ENCODE results near the gene DOK7. TPM values are rescaled to one million over a fixed set of nuclear protein-coding genes. Genes with fewer than 3 reads are reported as not detected.

The DOK7 gene
- total RNA-seq, 1 experiment from 2014 or later: 0.26 TPM

DNA sequence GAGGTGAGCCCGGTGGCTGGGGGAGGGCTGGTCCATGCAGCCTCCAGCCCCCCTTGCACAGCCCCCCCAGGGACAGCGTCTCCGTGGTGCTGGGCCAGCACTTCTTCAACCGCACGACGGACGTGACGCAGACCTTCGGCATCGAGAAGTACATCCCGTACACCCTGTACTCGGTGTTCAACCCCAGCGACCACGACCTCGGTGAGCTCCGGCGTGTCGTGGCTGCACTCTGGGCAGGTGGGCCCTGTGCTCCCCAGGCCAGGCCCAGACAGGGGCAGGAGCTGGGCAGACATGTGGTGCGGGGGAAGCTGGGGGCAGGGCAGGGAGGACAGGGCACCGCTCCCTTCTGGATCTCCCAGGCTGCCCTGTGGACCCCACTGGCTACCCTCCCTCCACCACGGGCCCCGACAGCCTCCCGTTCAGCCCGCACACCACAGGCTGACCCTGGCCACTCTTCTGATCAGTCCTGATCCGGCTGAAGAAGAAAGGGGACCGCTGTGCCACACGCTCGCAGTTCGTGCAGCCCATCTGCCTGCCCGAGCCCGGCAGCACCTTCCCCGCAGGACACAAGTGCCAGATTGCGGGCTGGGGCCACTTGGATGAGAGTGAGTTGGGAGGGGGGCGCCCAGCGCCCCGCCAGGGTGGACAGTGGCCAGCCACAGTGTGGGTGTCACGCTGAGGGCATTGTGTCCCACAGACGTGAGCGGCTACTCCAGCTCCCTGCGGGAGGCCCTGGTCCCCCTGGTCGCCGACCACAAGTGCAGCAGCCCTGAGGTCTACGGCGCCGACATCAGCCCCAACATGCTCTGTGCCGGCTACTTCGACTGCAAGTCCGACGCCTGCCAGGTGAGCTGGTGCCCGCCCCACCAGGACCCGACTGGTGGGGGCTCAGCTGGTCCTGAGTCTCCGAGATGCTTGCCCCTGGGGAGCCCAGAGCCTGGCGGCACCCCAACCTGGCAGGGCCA is 15.4 kb upstream of the DOK7 start:
- no peaks in the 10 kb centered on the region for H3K4me1 Mint-ChIP-seq
- no peaks in the 10 kb centered on the region for H3K36me3 Mint-ChIP-seq (ENCODE audit: insufficient read depth in 1 of 3, low read depth in 3 of 3)
- Histone ChIP-seq H2BK120ac (ENCODE audit: low read depth, low read length, poor library complexity, severe bottlenecking) (no peak overlapping the region), H3K27ac (ENCODE audit: insufficient read length, low read depth, low read length) (no peak overlapping the region), H3K9me3 (ENCODE audit: control insufficient read depth, low read depth, low read length) (no peaks in the 10 kb centered on the region), H4K5ac (ENCODE audit: insufficient read length, low read depth, low read length) (no peak overlapping the region), H2AFZ (ENCODE audit: low read length) (no peak overlapping the region), H3K23ac (ENCODE audit: insufficient read length, low read depth, low read length) (no peak overlapping the region), H2BK15ac (ENCODE audit: low read depth, low read length) (no peak overlapping the region), H3K27me3 (ENCODE audit: insufficient read depth, low read length) (no peaks in the 10 kb centered on the region), H3K79me2 (ENCODE audit: insufficient read depth, low read length) (no peaks in the 10 kb centered on the region), H3K18ac (ENCODE audit: insufficient read length, low read depth, low read length) (no peak overlapping the region), H3K23me2 (ENCODE audit: insufficient read length, low read depth, low read length, poor library complexity, severe bottlenecking) (no peaks in the 10 kb centered on the region), H3K14ac (ENCODE audit: insufficient read depth, low read length) (no peak overlapping the region), H4K91ac (ENCODE audit: insufficient read length, low read depth, low read length) (no peak overlapping the region), H4K20me1 (ENCODE audit: control insufficient read depth, insufficient read depth, insufficient read length) (no peaks in the 10 kb centered on the region), H2AK5ac (ENCODE audit: insufficient read length, low read length) (no peak overlapping the region), H3T11ph (ENCODE audit: low read length) (no peak overlapping the region), H3K4me2 (ENCODE audit: insufficient read depth, insufficient read length, low read length) (no peak overlapping the region), H3K4me1 (ENCODE audit: insufficient read depth, low read length) (no peaks in the 10 kb centered on the region), H3K56ac (ENCODE audit: insufficient read length, low read depth, low read length) (no peak overlapping the region), H3K9ac (ENCODE audit: extremely low read depth, insufficient read length, low read length) (no peak overlapping the region), H2BK5ac (ENCODE audit: insufficient read length, low read length) (no peak overlapping the region), H4K8ac (replicated peaks; ENCODE audit: insufficient read length, low read depth, low read length) (no peak overlapping the region), H3K79me1 (ENCODE audit: insufficient read depth, low read depth, low read length, poor library complexity, severe bottlenecking) (no peaks in the 10 kb centered on the region), H2BK20ac (ENCODE audit: low read depth, low read length, poor library complexity, severe bottlenecking) (no peak overlapping the region), H3K4ac (ENCODE audit: low read depth, low read length) (no peak overlapping the region), H2BK12ac (ENCODE audit: insufficient read length, low read depth, low read length) (no peak overlapping the region)
- no CpG with 5 or more reads among the region's 53 CpGs for WGBS (ENCODE audit: extremely low coverage, insufficient read length, low lambda C conversion rate)
- no peaks in the 10 kb centered on the region; a peak in 1 of 5 replicates for H3K9me3 Mint-ChIP-seq
- no peak overlapping the region for H3K27ac Mint-ChIP-seq
- TF ChIP-seq, protein P1, sequence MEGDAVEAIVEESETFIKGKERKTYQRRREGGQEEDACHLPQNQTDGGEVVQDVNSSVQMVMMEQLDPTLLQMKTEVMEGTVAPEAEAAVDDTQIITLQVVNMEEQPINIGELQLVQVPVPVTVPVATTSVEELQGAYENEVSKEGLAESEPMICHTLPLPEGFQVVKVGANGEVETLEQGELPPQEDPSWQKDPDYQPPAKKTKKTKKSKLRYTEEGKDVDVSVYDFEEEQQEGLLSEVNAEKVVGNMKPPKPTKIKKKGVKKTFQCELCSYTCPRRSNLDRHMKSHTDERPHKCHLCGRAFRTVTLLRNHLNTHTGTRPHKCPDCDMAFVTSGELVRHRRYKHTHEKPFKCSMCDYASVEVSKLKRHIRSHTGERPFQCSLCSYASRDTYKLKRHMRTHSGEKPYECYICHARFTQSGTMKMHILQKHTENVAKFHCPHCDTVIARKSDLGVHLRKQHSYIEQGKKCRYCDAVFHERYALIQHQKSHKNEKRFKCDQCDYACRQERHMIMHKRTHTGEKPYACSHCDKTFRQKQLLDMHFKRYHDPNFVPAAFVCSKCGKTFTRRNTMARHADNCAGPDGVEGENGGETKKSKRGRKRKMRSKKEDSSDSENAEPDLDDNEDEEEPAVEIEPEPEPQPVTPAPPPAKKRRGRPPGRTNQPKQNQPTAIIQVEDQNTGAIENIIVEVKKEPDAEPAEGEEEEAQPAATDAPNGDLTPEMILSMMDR (conservative IDR thresholded peaks at IDR 0.05): no peak
- no peak overlapping the region for H3K4me3 Mint-ChIP-seq
- DNase-seq: no peak
- H3K27me3 Mint-ChIP-seq (ENCODE audit: low read depth): peaks cover 15% of the 10 kb centered on the region

All from H9 (cell line).